Upper lobe of left lung (tissue), 4 donors: ENCODE results near the gene NOS1AP.

ENCODE experiments used
- CTCF ChIP-seq, 6 experiments: fragments of 450-650 bp in 4 of 6; fragments of 200-600 bp in 2 of 6; sonication (generic) in 2 of 6; IDR thresholded peaks; one replicate each; pipeline ENCODE4 v1.5.1; 2016 to 2019; ENCODE audit warnings: antibody characterized with exemption in 6 of 6
- EP300 ChIP-seq, 4 donors: sonication (generic); formaldehyde crosslinking; IDR thresholded peaks; one replicate each; pipeline ENCODE4 v1.5.1; 2017; ENCODE audit warnings: antibody characterized with exemption in 4 of 4, control low read depth in 2 of 4
- POLR2A ChIP-seq, 4 donors: fragments of 450-650 bp; IDR thresholded peaks; one replicate each; pipeline ENCODE4 v1.5.1; 2016 to 2017; ENCODE audit warnings: antibody characterized with exemption in 4 of 4, mild to moderate bottlenecking in 2 of 4
- POLR2AphosphoS5 ChIP-seq, 2 donors: sonication (generic); formaldehyde crosslinking; IDR thresholded peaks; one replicate each; pipeline ENCODE4 v1.5.1; 2017; ENCODE audit warnings: antibody characterized with exemption in 2 of 2

DNA sequence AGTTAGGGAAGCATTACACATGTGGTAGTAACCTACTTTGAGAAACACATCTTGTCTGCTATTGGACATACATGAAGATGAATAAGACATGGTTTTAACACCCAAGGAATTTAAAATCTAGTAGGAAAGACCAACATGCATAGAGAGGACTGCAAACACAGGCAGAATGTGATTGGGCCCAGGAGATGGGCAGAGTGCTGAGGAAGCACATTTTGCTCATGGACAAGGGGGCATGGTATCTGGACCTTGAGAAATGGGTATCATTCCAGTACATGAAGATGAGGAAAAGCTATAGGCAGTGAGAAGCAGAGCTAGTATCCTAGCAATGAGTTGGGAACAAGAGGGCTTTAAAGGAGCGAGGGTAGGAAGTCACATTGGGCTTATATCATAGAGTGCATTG, 164.4 kb downstream of the NOS1AP start:
- TF ChIP-seq CTCF (IDR thresholded peaks at IDR 0.05) (no peak), POLR2AphosphoS5 (IDR thresholded peaks at IDR 0.05) (no peak), POLR2A (IDR thresholded peaks at IDR 0.05) (no peak), EP300 (IDR thresholded peaks at IDR 0.05) (no peak)
